Thyroid gland (tissue), 4 donors: ENCODE data around the gene CLDN9.

Source experiments
- CTCF ChIP-seq, 6 experiments: fragments of 200-600 bp in 3 of 6; fragments of 450-650 bp in 3 of 6; sonication (generic) in 3 of 6; IDR thresholded peaks; one replicate each; pipeline ENCODE4 v1.5.1; 2016 to 2019; ENCODE audit warnings: antibody characterized with exemption in 6 of 6, mild to moderate bottlenecking in 2 of 6, inconsistent platforms in 1 of 6, moderate library complexity in 1 of 6
- POLR2A ChIP-seq, 2 donors: fragments of 450-650 bp; IDR thresholded peaks; one replicate each; pipeline ENCODE4 v1.6.1; 2017; ENCODE audit warnings: antibody characterized with exemption in 2 of 2, mild to moderate bottlenecking in 2 of 2, moderate library complexity in 1 of 2

GRCh38 chr16:3054965-3055733 lies 42.4 kb downstream of the CLDN9 start:
- TF ChIP-seq CTCF (IDR thresholded peaks at IDR 0.05), result no peak
- TF ChIP-seq POLR2A (IDR thresholded peaks at IDR 0.05), result no peak
